GM12873 (cell line): ENCODE results near the gene SCNN1A.

Source experiments
- CTCF ChIP-seq: IDR thresholded peaks from 2 replicates; pipeline ENCODE4 v1.5.1; 2012; ENCODE audit warnings: low read depth, mild to moderate bottlenecking, moderate library complexity, low read length, control low read depth; ENCODE audit not compliant: insufficient read depth; ENCODE audit errors: missing control alignments

The SCNN1A gene

GRCh38 chr12:6358881-6359280, 16.5 kb downstream of the SCNN1A start:
- TF ChIP-seq CTCF = no peak

GRCh38 chr12:6356374-6356820, 19.0 kb downstream of the SCNN1A start:
- TF ChIP-seq CTCF = no peak

GRCh38 chr12:6355491-6356373, 19.6 kb downstream of the SCNN1A start:
- TF ChIP-seq CTCF = no peak

- no peak for TF ChIP-seq CTCF
Measured at GRCh38 chr12:6354495-6355393, 20.6 kb downstream of the SCNN1A start.

- TF ChIP-seq CTCF = no peak
Measured at GRCh38 chr12:6352193-6353173, 22.9 kb downstream of the SCNN1A start.

GRCh38 chr12:6351622-6352021, 23.7 kb downstream of the SCNN1A start:
- no peak for TF ChIP-seq CTCF
